Nephron (organoid): ENCODE measurements around the gene CD244.

Experiments used
- H3K27ac Mint-ChIP-seq, 3 experiments: 2 replicates each; pipeline ENCODE4 v1.8.0; 2020; ENCODE audit warnings: mixed read lengths in 3 of 3, mild to moderate bottlenecking in 2 of 3, moderate library complexity in 1 of 3
- H3K27me3 Mint-ChIP-seq: 2 replicates; pipeline ENCODE4 v1.8.0; 2021; ENCODE audit warnings: low read depth, mild to moderate bottlenecking, moderate library complexity, mixed read lengths
- H3K36me3 Mint-ChIP-seq: 2 replicates; pipeline ENCODE4 v1.8.0; 2020; ENCODE audit warnings: low read depth, mixed read lengths
- H3K4me1 Mint-ChIP-seq: 2 replicates; pipeline ENCODE4 v1.8.0; 2020; ENCODE audit warnings: mixed read lengths
- H3K4me3 Mint-ChIP-seq, 3 experiments: 2 replicates each; pipeline ENCODE4 v1.8.0; 2020; ENCODE audit warnings: mild to moderate bottlenecking in 3 of 3, mixed read lengths in 3 of 3, moderate library complexity in 2 of 3
- H3K9me3 Mint-ChIP-seq: 2 replicates; pipeline ENCODE4 v1.8.0; 2020; ENCODE audit warnings: mixed read lengths
- TF ChIP-seq, protein P1 (sequence below), 3 experiments: fragments of 200-600 bp; sonication (generic); IDR thresholded peaks; one replicate each; pipeline ENCODE4 v1.5.0; 2021; ENCODE audit warnings: antibody characterized with exemption in 3 of 3; ENCODE audit not compliant: unreplicated experiment in 3 of 3

CD244 gene

DNA sequence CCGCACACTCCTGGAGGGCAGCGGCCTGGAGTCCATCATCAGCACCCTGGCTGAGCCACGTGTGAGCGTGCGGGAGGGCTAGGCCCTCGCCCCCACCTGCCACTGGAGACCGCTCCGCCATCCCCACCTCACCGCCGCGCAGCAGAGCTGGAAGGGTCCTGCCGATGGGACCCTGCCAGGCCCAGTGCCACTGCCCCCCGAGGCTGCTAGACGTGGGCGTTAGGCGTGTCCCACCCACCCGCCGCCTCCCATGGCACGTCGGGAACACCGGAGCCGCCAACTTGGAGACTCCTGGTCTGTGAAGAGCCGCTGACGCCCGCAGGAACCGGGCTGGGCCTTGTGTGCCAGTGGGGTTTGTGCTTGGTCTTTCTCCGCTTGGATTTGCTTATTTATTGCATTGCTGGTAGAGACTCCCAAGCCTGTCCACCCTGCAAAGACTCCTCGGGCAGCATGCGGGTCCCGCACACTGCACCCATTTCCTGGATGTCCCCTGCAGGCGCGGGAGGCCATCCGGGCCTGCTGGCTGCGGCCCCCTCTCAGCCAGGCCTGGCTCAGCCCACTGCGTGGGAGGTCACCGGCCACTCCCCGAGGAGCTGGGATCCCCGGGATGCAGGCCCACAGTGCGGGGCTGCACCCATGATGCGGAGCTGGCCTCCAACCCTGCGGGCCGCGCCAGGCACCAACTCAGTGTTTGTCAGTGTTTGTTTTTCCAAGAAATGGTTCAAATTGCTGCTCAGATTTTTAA, 60.7 kb downstream of the CD244 start:
- no peaks in the 10 kb centered on the region for H3K4me1 Mint-ChIP-seq
- H3K4me3 Mint-ChIP-seq: no peak overlapping the region
- H3K36me3 Mint-ChIP-seq: no peaks in the 10 kb centered on the region
- peaks cover 18% of the 10 kb centered on the region for H3K9me3 Mint-ChIP-seq
- no peak overlapping the region for H3K27ac Mint-ChIP-seq
- TF ChIP-seq, protein P1, sequence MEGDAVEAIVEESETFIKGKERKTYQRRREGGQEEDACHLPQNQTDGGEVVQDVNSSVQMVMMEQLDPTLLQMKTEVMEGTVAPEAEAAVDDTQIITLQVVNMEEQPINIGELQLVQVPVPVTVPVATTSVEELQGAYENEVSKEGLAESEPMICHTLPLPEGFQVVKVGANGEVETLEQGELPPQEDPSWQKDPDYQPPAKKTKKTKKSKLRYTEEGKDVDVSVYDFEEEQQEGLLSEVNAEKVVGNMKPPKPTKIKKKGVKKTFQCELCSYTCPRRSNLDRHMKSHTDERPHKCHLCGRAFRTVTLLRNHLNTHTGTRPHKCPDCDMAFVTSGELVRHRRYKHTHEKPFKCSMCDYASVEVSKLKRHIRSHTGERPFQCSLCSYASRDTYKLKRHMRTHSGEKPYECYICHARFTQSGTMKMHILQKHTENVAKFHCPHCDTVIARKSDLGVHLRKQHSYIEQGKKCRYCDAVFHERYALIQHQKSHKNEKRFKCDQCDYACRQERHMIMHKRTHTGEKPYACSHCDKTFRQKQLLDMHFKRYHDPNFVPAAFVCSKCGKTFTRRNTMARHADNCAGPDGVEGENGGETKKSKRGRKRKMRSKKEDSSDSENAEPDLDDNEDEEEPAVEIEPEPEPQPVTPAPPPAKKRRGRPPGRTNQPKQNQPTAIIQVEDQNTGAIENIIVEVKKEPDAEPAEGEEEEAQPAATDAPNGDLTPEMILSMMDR (IDR thresholded peaks at IDR 0.05; ENCODE audit: unreplicated experiment in 3 of 3): no peak
- no peaks in the 10 kb centered on the region for H3K27me3 Mint-ChIP-seq

DNA sequence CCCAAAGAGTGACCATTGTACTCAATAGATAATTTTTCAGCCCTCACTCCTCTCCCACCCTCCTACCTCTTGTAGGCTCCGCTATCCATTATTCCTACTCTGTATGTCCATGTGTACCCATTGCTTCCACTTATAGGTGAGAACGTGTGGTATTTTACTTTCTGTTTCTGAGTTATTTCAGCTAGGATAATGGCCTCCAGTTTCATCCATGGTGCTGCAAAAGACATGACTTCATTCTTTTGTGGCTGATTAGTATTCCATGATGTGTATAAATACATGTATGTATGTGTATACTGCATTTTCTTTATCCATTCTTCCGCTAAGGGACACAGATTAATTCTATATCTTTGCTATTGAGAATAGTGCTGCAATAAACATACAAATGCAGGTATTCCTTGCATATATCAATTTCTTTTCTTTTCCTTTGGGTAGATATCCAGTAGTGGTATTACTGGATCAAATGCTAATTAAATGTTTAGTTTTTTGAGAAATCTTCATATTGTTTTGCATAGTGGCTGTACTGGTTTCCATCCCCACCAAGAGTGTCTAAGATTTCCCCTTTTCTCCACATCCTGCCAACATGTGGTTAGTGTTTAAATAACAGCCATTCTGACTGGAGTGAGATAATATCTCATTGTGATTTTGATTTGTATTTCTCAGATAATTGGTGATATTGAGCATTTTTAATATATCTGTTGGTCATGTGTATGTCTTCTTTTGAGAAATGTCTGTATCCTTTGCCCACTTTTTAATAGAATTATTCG, 61.9 kb downstream of the CD244 start:
- TF ChIP-seq, protein P1 (IDR thresholded peaks at IDR 0.05; ENCODE audit: unreplicated experiment in 3 of 3): no peak
- peaks cover 8% of the 10 kb centered on the region for H3K9me3 Mint-ChIP-seq

DNA sequence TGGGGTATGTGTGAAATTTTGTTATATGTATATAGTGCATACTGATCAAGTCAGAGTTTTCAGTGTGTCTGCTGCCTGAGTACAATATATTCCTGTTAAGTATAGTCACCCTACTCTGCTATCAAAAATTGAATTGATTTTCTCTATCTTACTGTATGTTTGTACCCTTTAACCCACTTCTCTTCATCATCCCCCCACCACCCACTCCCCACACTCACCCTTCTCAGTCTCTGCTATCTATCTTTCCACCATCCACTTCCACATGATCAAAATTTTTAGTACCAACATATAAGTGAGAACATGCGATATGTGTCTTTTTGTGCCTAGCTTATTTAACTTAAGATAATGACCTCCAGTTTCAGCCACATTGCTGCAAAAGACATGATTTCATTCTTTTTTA, 62.5 kb downstream of the CD244 start:
- Mint-ChIP-seq H3K4me1 (no peaks in the 10 kb centered on the region), H3K4me3 (no peak overlapping the region), H3K36me3 (no peaks in the 10 kb centered on the region), H3K27ac (no peak overlapping the region), H3K27me3 (peaks cover 3% of the 10 kb centered on the region), H3K9me3 (peaks cover 5% of the 10 kb centered on the region)
- TF ChIP-seq, protein P1 (IDR thresholded peaks at IDR 0.05; ENCODE audit: unreplicated experiment in 3 of 3): no peak

More for the DNA sequence above, 61.9 kb downstream of the CD244 start:
- Mint-ChIP-seq H3K36me3 (no peaks in the 10 kb centered on the region), H3K27ac (no peak overlapping the region), H3K4me1 (no peaks in the 10 kb centered on the region), H3K27me3 (no peaks in the 10 kb centered on the region), H3K4me3 (no peak overlapping the region)

DNA sequence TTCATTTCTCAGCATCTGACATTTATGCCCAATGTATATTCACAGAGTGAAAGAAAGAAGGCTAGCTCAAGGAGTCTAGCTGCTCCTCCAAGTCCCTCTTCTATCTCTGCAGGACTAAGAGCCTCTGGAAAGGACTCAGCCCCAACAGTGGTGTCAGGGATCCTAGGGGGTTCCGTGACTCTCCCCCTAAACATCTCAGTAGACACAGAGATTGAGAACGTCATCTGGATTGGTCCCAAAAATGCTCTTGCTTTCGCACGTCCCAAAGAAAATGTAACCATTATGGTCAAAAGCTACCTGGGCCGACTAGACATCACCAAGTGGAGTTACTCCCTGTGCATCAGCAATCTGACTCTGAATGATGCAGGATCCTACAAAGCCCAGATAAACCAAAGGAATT, 63.0 kb downstream of the CD244 start:
- H3K27me3 Mint-ChIP-seq: peaks cover 3% of the 10 kb centered on the region
- no peak overlapping the region for H3K4me3 Mint-ChIP-seq
- peaks cover 5% of the 10 kb centered on the region for H3K9me3 Mint-ChIP-seq
- TF ChIP-seq, protein P1 (IDR thresholded peaks at IDR 0.05; ENCODE audit: unreplicated experiment in 3 of 3): no peak
- no peak overlapping the region for H3K27ac Mint-ChIP-seq
- H3K4me1 Mint-ChIP-seq: no peaks in the 10 kb centered on the region
- H3K36me3 Mint-ChIP-seq: no peaks in the 10 kb centered on the region

DNA sequence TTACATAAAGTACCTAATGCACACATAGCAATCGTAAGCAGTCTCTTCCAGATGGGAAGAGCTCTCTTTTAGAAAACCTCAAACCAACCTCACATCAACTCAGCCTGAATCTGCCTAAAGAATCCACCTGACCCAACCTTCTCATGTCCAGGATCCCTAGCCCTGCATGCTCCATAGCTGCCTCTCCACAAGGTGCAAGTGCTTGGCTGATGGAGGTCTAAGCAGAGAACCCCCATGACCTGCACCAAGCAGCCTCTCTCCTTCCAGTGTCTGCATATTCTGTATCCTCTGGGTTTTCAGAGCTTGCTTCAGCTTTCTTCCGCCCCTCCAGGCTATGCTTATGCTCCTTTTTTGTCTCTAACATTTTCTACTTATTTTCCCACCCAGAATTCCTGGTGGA, 64.2 kb downstream of the CD244 start:
- Mint-ChIP-seq H3K36me3 (no peaks in the 10 kb centered on the region), H3K4me3 (no peak overlapping the region), H3K9me3 (no peaks in the 10 kb centered on the region), H3K27ac (no peak overlapping the region), H3K4me1 (no peaks in the 10 kb centered on the region), H3K27me3 (peaks cover 8% of the 10 kb centered on the region)
- TF ChIP-seq, protein P1 (IDR thresholded peaks at IDR 0.05; ENCODE audit: unreplicated experiment in 3 of 3): no peak
